MCF 10A (cell line): Measurements from ENCODE around the gene ADCK1. TPM values are rescaled to one million over a fixed set of nuclear protein-coding genes. Genes with fewer than 3 reads are reported as not detected.
"Not testable (repeated sequence)": the region's sequence is repeated elsewhere in the genome, so short reads cannot be mapped to it uniquely, and the experiment has no call there.

Experiments
- BruUV-seq: library from RNA; stranded (reverse); fragments of 400-500 nt; replicated peaks from 2 replicates; lab custom pipeline; 2021; lab: Mats Ljungman, UMichigan
- CTCF ChIA-PET: fragments of 300-600 bp; sonication (Branson Sonifier 250); formaldehyde crosslinking; extraction: SDS; loops from one replicate; lab custom pipeline; 2021; ENCODE audit warnings: antibody characterized with exemption, inconsistent platforms; lab: Yijun Ruan, JAX
- POLR2A ChIA-PET: fragments of 300-600, 350-650 bp; sonication (Branson Sonifier 250); formaldehyde crosslinking; extraction: SDS; loops from one replicate; lab custom pipeline; 2020; ENCODE audit warnings: antibody characterized with exemption, inconsistent platforms; lab: Yijun Ruan, JAX
- DNase-seq: peaks from one replicate; pipeline ENCODE4 v3.0.0-alpha.2; 2018; ENCODE audit not compliant: unreplicated experiment
- H3K27ac Mint-ChIP-seq: one replicate; pipeline ENCODE4 v1.8.0; 2022; ENCODE audit warnings: mild to moderate bottlenecking, low read depth, mixed read lengths; ENCODE audit not compliant: unreplicated experiment
- H3K27me3 Mint-ChIP-seq: one replicate; pipeline ENCODE4 v1.8.0; 2022; ENCODE audit warnings: mixed read lengths; ENCODE audit not compliant: insufficient read depth, unreplicated experiment
- H3K36me3 Mint-ChIP-seq: one replicate; pipeline ENCODE4 v1.8.0; 2022; ENCODE audit warnings: mild to moderate bottlenecking, moderate library complexity, mixed read lengths; ENCODE audit not compliant: insufficient read depth, unreplicated experiment
- H3K4me1 Mint-ChIP-seq: one replicate; pipeline ENCODE4 v1.8.0; 2022; ENCODE audit warnings: mixed read lengths; ENCODE audit not compliant: insufficient read depth, unreplicated experiment
- H3K4me3 Mint-ChIP-seq: one replicate; pipeline ENCODE4 v1.8.0; 2022; ENCODE audit warnings: mild to moderate bottlenecking, moderate library complexity, mixed read lengths; ENCODE audit not compliant: unreplicated experiment
- H3K9me3 Mint-ChIP-seq: one replicate; pipeline ENCODE4 v1.8.0; 2022; ENCODE audit warnings: mixed read lengths; ENCODE audit not compliant: unreplicated experiment
- intact Hi-C: fragments of 100-400 bp; cut with micrococcal nuclease; formaldehyde crosslinking; loops from 2 replicates; pipeline ENCODE4 v1.14.1; 2022
- total RNA-seq: library from RNA; stranded (reverse); gene quantifications from 2 replicates; pipeline ENCODE4 v1.2.3, GENCODE V29; 2022
- TF ChIP-seq, protein P1 (sequence below): fragments of 200-600 bp; IDR thresholded peaks from one replicate; pipeline ENCODE4 v1.8.0; 2022; ENCODE audit warnings: antibody characterized with exemption, mild to moderate bottlenecking; ENCODE audit not compliant: unreplicated experiment

ADCK1 gene
- total RNA-seq, 1 experiment from 2014 or later, result 7.0 TPM

DNA sequence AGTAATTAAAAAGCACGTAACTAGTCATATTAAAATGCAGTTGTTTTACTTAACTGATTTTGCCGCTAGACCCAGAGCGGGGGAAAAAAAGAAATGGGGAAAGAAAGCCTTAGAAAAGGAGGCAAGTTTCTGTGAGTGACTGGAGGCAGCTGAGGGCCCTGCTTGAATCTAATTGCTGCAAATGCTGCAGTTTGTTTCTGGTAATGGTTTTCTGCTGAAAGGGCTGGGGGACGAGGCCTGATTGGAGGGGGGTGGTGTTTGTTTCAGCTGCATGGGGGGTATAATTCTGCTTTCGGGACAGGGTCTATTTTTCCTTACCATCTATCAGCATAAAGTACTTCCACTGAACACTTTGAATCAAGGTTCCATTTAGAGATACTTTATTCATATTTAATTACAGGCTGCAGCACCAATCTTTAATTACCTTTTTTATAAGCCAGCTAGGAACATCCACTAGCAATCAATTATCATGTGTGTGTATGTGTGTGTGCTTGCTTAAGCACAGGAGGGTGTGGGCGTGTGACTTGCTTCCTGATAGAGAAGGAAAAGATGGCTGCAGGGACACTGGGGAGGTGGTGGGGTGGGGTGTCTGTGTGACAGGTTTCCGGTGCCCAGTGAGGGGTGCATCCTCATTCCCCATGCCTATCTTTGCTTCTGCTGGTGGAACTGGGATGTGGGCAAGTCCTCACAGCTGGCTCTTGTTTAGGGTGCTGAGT, 83.4 kb downstream of the ADCK1 start:
- no peak overlapping the region for H3K27ac Mint-ChIP-seq
- no peak overlapping the region for H3K4me3 Mint-ChIP-seq
- peaks cover 6% of the 10 kb centered on the region for H3K9me3 Mint-ChIP-seq
- H3K36me3 Mint-ChIP-seq, result no peaks in the 10 kb centered on the region
- intact Hi-C loops, result no loop called here
- peaks cover 6% of the 10 kb centered on the region for H3K4me1 Mint-ChIP-seq
- CTCF ChIA-PET, result interaction anchor here (0.7 kb wide), 1 partner anchor 22 kb away, joined by 3 read pairs; no protein-coding TSS in a partner anchor
- TF ChIP-seq, protein P1, sequence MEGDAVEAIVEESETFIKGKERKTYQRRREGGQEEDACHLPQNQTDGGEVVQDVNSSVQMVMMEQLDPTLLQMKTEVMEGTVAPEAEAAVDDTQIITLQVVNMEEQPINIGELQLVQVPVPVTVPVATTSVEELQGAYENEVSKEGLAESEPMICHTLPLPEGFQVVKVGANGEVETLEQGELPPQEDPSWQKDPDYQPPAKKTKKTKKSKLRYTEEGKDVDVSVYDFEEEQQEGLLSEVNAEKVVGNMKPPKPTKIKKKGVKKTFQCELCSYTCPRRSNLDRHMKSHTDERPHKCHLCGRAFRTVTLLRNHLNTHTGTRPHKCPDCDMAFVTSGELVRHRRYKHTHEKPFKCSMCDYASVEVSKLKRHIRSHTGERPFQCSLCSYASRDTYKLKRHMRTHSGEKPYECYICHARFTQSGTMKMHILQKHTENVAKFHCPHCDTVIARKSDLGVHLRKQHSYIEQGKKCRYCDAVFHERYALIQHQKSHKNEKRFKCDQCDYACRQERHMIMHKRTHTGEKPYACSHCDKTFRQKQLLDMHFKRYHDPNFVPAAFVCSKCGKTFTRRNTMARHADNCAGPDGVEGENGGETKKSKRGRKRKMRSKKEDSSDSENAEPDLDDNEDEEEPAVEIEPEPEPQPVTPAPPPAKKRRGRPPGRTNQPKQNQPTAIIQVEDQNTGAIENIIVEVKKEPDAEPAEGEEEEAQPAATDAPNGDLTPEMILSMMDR, result no peak
- no peak for DNase-seq
- POLR2A ChIA-PET, result interaction anchor here (0.6 kb wide), 1 partner anchor 33 kb away, joined by 3 read pairs; no protein-coding TSS in a partner anchor
- H3K27me3 Mint-ChIP-seq, result no peaks in the 10 kb centered on the region
- BruUV-seq, result no TSS peak

DNA sequence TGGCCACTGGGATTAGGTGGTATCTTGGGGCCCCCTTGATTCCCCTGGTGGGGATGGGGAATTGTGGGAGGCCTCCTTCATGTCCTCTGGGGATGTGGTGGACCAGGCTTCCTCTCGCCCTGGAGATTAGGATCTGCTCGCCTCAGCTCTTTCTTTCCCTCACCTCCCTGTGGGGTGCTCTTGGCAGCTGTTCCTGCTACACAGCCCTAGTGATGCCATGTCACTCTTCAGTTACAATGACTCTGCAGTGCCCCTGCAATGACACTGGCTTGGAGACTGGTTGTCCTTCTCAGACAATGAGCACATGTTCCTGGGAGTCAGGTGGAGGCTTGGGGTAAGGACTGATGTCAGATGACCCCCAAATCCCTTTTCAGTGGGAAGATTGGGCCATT, 83.9 kb downstream of the ADCK1 start:
- TF ChIP-seq, protein P1, result no peak
- DNase-seq, result no peak
- CTCF ChIA-PET, result interaction anchor here (0.7 kb wide), 2 partner anchors 22 to 113 kb away, joined by 3 read pairs; no protein-coding TSS in a partner anchor
- POLR2A ChIA-PET, result no interaction called here
- Mint-ChIP-seq H3K4me3 (no peak overlapping the region), H3K9me3 (peaks cover 10% of the 10 kb centered on the region), H3K27me3 (no peaks in the 10 kb centered on the region), H3K36me3 (no peaks in the 10 kb centered on the region), H3K27ac (no peak overlapping the region), H3K4me1 (peaks cover 5% of the 10 kb centered on the region)
- no TSS peak for BruUV-seq
- intact Hi-C loops, result no loop called here

DNA sequence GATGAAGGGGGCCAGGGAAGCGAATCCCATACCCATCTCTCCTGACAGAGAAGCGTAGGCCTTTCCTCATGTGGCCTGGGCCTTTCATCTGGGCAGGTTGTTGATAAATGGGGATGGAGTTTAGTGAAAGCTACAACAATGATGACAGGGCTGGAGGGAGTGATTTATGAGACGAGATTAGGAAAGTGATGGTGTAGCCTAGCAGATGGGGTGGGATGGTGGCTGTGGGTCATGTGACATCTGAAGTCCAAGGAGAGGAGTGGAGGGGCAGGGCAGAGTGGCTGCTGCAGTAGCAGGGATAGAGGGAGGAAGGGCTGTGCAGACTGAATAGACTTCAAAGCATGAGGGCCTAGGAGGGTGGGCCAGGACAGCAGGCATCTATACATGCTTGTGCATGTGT, 85.5 kb downstream of the ADCK1 start:
- intact Hi-C loops, result no loop called here
- ChIA-PET CTCF (no interaction called here), POLR2A (no interaction called here)
- BruUV-seq, result no TSS peak
- DNase-seq, result no peak
- no peaks in the 10 kb centered on the region for H3K27me3 Mint-ChIP-seq
- peaks cover 7% of the 10 kb centered on the region for H3K4me1 Mint-ChIP-seq
- H3K36me3 Mint-ChIP-seq, result no peaks in the 10 kb centered on the region
- H3K4me3 Mint-ChIP-seq, result no peak overlapping the region
- H3K27ac Mint-ChIP-seq, result no peak overlapping the region
- peaks cover 10% of the 10 kb centered on the region for H3K9me3 Mint-ChIP-seq
- TF ChIP-seq, protein P1, result no peak

DNA sequence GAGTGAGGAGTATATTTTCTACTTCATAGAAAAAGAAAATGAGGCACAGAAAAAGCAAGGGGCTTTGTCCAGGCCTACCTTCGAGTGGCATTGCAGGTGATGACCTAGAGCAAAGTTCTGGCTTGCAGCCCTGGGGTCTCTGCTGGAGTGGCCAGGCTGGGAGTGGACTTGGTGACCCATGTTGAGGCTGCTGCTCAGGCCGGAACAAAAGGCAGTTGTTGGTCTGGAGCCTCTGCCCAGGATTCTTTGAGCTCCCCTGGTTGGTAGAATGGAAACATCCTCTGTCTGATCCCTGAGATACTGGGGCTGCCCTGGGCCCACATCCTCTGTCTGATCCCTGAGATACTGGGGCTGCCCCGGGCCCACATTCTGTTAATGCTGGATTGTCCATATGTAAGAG, 86.1 kb downstream of the ADCK1 start:
- H3K36me3 Mint-ChIP-seq, result no peaks in the 10 kb centered on the region
- ChIA-PET CTCF (interaction anchor here (1.1 kb wide), 1 partner anchor 58 kb away, joined by 3 read pairs; no protein-coding TSS in a partner anchor), POLR2A (no interaction called here)
- peaks cover 10% of the 10 kb centered on the region for H3K9me3 Mint-ChIP-seq
- TF ChIP-seq, protein P1, result no peak
- no peak for DNase-seq
- intact Hi-C loops, result no loop called here
- H3K27ac Mint-ChIP-seq, result no peak overlapping the region
- BruUV-seq, result no TSS peak
- H3K4me3 Mint-ChIP-seq, result no peak overlapping the region
- H3K27me3 Mint-ChIP-seq, result no peaks in the 10 kb centered on the region
- H3K4me1 Mint-ChIP-seq, result peaks cover 7% of the 10 kb centered on the region

DNA sequence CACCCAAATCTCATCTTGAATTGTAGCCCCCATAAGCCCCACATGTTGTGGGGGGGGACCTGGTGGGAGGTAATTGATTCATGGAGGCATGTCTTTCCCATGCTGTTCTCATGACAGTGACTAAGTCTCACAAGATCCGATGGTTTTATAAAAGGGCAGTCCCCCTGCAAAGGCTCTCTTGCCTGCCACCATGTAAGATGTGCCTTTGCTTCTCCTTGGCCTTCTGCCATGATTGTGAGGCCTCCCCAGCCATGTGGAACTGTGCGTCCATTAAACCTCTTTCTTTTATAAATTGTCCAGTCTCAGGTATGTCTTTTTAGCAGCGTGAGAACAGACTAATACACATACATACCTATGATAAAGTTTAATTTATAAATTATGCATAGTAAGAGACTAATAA, 89.0 kb downstream of the ADCK1 start:
- intact Hi-C loops, H3K36me3 Mint-ChIP-seq, H3K27ac Mint-ChIP-seq, DNase-seq, H3K27me3 Mint-ChIP-seq, H3K4me3 Mint-ChIP-seq, H3K4me1 Mint-ChIP-seq, H3K9me3 Mint-ChIP-seq, POLR2A ChIA-PET, BruUV-seq: not testable (repeated sequence)
- CTCF ChIA-PET, result interaction anchor here (0.6 to 0.8 kb wide), 3 partner anchors 12 to 283 kb away, joined by 3 to 5 read pairs (median 3); no protein-coding TSS in a partner anchor
